K562 (cell line): ENCODE data around the gene HRAS. TPM values are rescaled to one million over a fixed set of nuclear protein-coding genes. Genes with fewer than 3 reads are reported as not detected.

Experiments
- ARHGAP35 ChIP-seq: fragments of 450-650 bp; IDR thresholded peaks from 2 replicates; pipeline ENCODE4 v1.6.1; 2018; ENCODE audit not compliant: partially characterized antibody
- CXXC5 ChIP-seq: fragments of 250-450 bp; sonication (Bioruptor Pico); IDR thresholded peaks from 2 replicates; pipeline ENCODE4 v1.8.0; 2022; ENCODE audit warnings: inconsistent platforms, mild to moderate bottlenecking, moderate library complexity
- DPF2 ChIP-seq: fragments of 450-650 bp; IDR thresholded peaks from 2 replicates; pipeline ENCODE4 v1.6.1; 2016
- FOXM1 ChIP-seq, 2 experiments: fragments of 450-650 bp in 1 of 2; sonication (generic) in 1 of 2; formaldehyde crosslinking in 1 of 2; IDR thresholded peaks; 2 replicates each; pipeline versions ENCODE4 v1.6.1 to v1.9.0; 2017 to 2022; ENCODE audit warnings: low read depth in 2 of 2, mild to moderate bottlenecking in 2 of 2, missing genetic modification reagents in 1 of 2, moderate library complexity in 1 of 2
- FOXP1 ChIP-seq: sonication (generic); formaldehyde crosslinking; IDR thresholded peaks from 2 replicates; pipeline ENCODE4 v1.8.0; 2022; ENCODE audit warnings: mild to moderate bottlenecking, missing genetic modification reagents
- GATA2 ChIP-seq: sonication (generic); formaldehyde crosslinking; IDR thresholded peaks from 2 replicates; pipeline ENCODE4 v1.4.0; 2020; ENCODE audit warnings: mild to moderate bottlenecking, missing genetic modification reagents
- HNRNPH1 ChIP-seq: fragments of 200-400 bp; formaldehyde crosslinking; optimal IDR thresholded peaks from 2 replicates; pipeline ENCODE3; 2017; ENCODE audit warnings: low read depth, mild to moderate bottlenecking, low read length, moderate library complexity
- MAFG ChIP-seq: fragments of 450-650 bp; conservative IDR thresholded peaks from 2 replicates; pipeline ENCODE4 v1.6.1; 2016; ENCODE audit warnings: missing genetic modification characterization, missing compliant biosample characterization
- NFIX ChIP-seq: fragments of 250-450 bp; sonication (Bioruptor Pico); IDR thresholded peaks from 2 replicates; pipeline ENCODE4 v1.4.0; 2020; ENCODE audit warnings: low read depth, mild to moderate bottlenecking, moderate library complexity
- NR2F6 ChIP-seq: fragments of 450-650 bp; formaldehyde crosslinking; IDR thresholded peaks from 2 replicates; pipeline ENCODE4 v1.4.0; 2020; ENCODE audit warnings: mild to moderate bottlenecking
- PHB2 ChIP-seq: fragments of 450-650 bp; IDR thresholded peaks from 2 replicates; pipeline ENCODE4 v1.6.1; 2017; ENCODE audit warnings: low read depth
- RBM15 ChIP-seq: fragments of 200-400 bp; formaldehyde crosslinking; IDR thresholded peaks from 2 replicates; pipeline ENCODE4 v1.6.1; 2018; ENCODE audit warnings: mild to moderate bottlenecking, low read length, moderate library complexity; ENCODE audit not compliant: insufficient read depth
- SMARCC2 ChIP-seq: fragments of 450-650 bp; IDR thresholded peaks from 2 replicates; pipeline ENCODE4 v1.6.1; 2017; ENCODE audit warnings: antibody characterized with exemption, moderate library complexity, mild to moderate bottlenecking, low read depth
- SNIP1 ChIP-seq: fragments of 450-650 bp; IDR thresholded peaks from 2 replicates; pipeline ENCODE4 v1.7.1; 2017; ENCODE audit warnings: low read depth, mild to moderate bottlenecking
- ZFX ChIP-seq: sonication (generic); formaldehyde crosslinking; IDR thresholded peaks from 2 replicates; pipeline ENCODE4 v1.8.0; 2022; ENCODE audit warnings: mild to moderate bottlenecking, missing genetic modification reagents, moderate library complexity
- polyA plus RNA-seq, 8 experiments: library from polyadenylated mRNA; depleted of rRNA in 4 of 8; stranded (reverse) in 5 of 8; unstranded in 3 of 8; fragments of >200 nt; fragmentation: Nextera tagmentation in 2 of 8; fragmentation: Illumina TruSeq in 1 of 8; extraction: Ambion mirVana in 2 of 8; extraction: Trizol in 1 of 8; gene quantifications; 2 replicates each; pipeline versions ENCODE4 v1.2.1 to v1.2.3, GENCODE V29; 2011 to 2014; ENCODE audit warnings: inconsistent platforms in 1 of 8, missing spikeins in 1 of 8
- total RNA-seq, 7 experiments: library from RNA; depleted of rRNA in 6 of 7; stranded (reverse); fragments of >200 nt in 6 of 7; fragmentation: Illumina TruSeq in 2 of 7; extraction: Trizol in 2 of 7; gene quantifications; 2 replicates each; pipeline versions ENCODE4 v1.2.1 to v1.2.3, GENCODE V29; 2011 to 2021; ENCODE audit warnings: low replicate concordance in 1 of 7
- TF ChIP-seq, protein P1 (sequence below): sonication (generic); formaldehyde crosslinking; IDR thresholded peaks from 2 replicates; pipeline ENCODE4 v1.8.1; 2023; ENCODE audit warnings: mild to moderate bottlenecking, missing genetic modification reagents
- TF ChIP-seq, protein P2 (sequence below): sonication (generic); formaldehyde crosslinking; IDR thresholded peaks from 2 replicates; pipeline ENCODE4 v1.8.0; 2022; ENCODE audit warnings: mild to moderate bottlenecking, missing genetic modification reagents
- TF ChIP-seq, protein P3 (sequence below): fragments of 450-650 bp; IDR thresholded peaks from 2 replicates; pipeline ENCODE4 v1.6.1; 2018; ENCODE audit not compliant: partially characterized antibody
- TF ChIP-seq, protein P4 (sequence below): fragments of 450-650 bp; IDR thresholded peaks from 2 replicates; pipeline ENCODE4 v1.6.1; 2016; ENCODE audit warnings: antibody characterized with exemption

The HRAS gene
- total and polyA plus RNA-seq, 9 of the 15 experiments (the other 6 are each of a cell fraction or from before 2014, with no cell fraction given), result 2.8 to 73.5 (median 29.6) TPM

DNA sequence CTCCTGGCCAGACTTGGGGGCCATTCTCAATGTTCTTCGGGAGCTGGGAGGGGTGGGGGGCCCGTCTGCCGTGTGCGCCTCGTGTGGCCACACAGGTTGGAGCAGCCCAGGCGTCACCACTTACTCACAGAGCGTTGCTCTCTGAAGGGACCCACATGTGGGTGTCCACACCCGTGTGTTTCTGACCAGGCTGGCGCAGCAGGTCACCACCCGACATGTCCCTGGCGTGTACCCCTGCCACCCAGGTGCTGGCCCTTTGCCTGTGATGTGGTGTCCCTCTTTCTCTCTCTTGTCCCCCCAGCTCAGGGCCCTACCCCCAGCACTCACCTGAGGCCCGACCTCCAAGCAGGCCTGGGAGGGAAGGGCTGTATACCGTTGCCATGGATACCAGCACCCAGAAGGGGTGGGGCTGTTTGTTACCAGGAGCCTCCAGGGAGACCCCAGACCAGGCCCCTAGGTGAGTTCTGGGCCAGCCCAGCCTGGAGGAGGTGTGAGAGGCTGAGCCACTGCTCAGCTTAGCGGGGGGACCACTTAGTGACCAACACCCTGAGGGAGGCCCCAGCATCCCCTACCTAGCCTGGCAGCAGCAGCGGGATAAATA is 23.7 kb upstream of the HRAS start (continued):
- TF ChIP-seq, protein P1, sequence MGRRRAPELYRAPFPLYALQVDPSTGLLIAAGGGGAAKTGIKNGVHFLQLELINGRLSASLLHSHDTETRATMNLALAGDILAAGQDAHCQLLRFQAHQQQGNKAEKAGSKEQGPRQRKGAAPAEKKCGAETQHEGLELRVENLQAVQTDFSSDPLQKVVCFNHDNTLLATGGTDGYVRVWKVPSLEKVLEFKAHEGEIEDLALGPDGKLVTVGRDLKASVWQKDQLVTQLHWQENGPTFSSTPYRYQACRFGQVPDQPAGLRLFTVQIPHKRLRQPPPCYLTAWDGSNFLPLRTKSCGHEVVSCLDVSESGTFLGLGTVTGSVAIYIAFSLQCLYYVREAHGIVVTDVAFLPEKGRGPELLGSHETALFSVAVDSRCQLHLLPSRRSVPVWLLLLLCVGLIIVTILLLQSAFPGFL (CRISPR knock-in tag), result no peak
- TF ChIP-seq SNIP1 (no peak), PHB2 (no peak), SMARCC2 (no peak), GATA2 (CRISPR knock-in tag) (no peak), CXXC5 (CRISPR knock-in tag) (no peak), FOXP1 (CRISPR knock-in tag) (no peak), MAFG (no peak), DPF2 (no peak), ZFX (CRISPR knock-in tag) (no peak), RBM15 (no peak), NFIX (CRISPR knock-in tag) (no peak), HNRNPH1 (no peak), FOXM1 (IDR thresholded peaks at IDR 0.05; ENCODE audit: low read depth) (no peak), FOXM1 (CRISPR knock-in tag; IDR thresholded peaks at IDR 0.05; ENCODE audit: low read depth) (no peak), ARHGAP35 (no peak), NR2F6 (CRISPR knock-in tag) (no peak)
- TF ChIP-seq, protein P2, sequence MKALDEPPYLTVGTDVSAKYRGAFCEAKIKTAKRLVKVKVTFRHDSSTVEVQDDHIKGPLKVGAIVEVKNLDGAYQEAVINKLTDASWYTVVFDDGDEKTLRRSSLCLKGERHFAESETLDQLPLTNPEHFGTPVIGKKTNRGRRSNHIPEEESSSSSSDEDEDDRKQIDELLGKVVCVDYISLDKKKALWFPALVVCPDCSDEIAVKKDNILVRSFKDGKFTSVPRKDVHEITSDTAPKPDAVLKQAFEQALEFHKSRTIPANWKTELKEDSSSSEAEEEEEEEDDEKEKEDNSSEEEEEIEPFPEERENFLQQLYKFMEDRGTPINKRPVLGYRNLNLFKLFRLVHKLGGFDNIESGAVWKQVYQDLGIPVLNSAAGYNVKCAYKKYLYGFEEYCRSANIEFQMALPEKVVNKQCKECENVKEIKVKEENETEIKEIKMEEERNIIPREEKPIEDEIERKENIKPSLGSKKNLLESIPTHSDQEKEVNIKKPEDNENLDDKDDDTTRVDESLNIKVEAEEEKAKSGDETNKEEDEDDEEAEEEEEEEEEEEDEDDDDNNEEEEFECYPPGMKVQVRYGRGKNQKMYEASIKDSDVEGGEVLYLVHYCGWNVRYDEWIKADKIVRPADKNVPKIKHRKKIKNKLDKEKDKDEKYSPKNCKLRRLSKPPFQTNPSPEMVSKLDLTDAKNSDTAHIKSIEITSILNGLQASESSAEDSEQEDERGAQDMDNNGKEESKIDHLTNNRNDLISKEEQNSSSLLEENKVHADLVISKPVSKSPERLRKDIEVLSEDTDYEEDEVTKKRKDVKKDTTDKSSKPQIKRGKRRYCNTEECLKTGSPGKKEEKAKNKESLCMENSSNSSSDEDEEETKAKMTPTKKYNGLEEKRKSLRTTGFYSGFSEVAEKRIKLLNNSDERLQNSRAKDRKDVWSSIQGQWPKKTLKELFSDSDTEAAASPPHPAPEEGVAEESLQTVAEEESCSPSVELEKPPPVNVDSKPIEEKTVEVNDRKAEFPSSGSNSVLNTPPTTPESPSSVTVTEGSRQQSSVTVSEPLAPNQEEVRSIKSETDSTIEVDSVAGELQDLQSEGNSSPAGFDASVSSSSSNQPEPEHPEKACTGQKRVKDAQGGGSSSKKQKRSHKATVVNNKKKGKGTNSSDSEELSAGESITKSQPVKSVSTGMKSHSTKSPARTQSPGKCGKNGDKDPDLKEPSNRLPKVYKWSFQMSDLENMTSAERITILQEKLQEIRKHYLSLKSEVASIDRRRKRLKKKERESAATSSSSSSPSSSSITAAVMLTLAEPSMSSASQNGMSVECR, result no peak
- TF ChIP-seq, protein P3, sequence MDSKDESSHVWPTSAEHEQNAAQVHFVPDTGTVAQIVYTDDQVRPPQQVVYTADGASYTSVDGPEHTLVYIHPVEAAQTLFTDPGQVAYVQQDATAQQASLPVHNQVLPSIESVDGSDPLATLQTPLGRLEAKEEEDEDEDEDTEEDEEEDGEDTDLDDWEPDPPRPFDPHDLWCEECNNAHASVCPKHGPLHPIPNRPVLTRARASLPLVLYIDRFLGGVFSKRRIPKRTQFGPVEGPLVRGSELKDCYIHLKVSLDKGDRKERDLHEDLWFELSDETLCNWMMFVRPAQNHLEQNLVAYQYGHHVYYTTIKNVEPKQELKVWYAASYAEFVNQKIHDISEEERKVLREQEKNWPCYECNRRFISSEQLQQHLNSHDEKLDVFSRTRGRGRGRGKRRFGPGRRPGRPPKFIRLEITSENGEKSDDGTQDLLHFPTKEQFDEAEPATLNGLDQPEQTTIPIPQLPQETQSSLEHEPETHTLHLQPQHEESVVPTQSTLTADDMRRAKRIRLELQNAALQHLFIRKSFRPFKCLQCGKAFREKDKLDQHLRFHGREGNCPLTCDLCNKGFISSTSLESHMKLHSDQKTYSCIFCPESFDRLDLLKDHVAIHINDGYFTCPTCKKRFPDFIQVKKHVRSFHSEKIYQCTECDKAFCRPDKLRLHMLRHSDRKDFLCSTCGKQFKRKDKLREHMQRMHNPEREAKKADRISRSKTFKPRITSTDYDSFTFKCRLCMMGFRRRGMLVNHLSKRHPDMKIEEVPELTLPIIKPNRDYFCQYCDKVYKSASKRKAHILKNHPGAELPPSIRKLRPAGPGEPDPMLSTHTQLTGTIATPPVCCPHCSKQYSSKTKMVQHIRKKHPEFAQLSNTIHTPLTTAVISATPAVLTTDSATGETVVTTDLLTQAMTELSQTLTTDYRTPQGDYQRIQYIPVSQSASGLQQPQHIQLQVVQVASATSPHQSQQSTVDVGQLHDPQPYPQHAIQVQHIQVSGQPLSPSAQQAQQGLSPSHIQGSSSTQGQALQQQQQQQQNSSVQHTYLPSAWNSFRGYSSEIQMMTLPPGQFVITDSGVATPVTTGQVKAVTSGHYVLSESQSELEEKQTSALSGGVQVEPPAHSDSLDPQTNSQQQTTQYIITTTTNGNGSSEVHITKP, result peak; percentile 41
- TF ChIP-seq, protein P4, sequence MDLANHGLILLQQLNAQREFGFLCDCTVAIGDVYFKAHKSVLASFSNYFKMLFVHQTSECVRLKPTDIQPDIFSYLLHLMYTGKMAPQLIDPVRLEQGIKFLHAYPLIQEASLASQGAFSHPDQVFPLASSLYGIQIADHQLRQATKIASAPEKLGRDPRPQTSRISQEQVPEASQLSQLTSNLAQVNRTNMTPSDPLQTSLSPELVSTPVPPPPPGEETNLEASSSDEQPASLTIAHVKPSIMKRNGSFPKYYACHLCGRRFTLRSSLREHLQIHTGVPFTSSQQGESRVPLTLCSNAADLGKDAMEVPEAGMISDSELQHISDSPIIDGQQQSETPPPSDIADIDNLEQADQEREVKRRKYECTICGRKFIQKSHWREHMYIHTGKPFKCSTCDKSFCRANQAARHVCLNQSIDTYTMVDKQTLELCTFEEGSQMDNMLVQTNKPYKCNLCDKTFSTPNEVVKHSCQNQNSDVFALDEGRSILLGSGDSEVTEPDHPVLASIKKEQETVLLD, result no peak
